OCI-LY3 (cell line): ENCODE data around the gene CD164.

Source experiments
- H2AFZ ChIP-seq: fragments of 200-600, 300-600 bp; shearing (Covaris generic); 2 replicates; pipeline ENCODE4 v1.6.0; 2014; ENCODE audit warnings: antibody characterized with exemption, low read depth, low read length
- H3K27ac ChIP-seq: fragments of 200-600, 300-600 bp; sonication (generic); 2 replicates; pipeline ENCODE4 v1.5.1; 2014; ENCODE audit warnings: mild to moderate bottlenecking, low read length, moderate library complexity, mixed read lengths
- H3K27me3 ChIP-seq: fragments of 200-600, 300-600 bp; sonication (generic); 2 replicates; pipeline ENCODE4 v1.6.1; 2014; ENCODE audit warnings: low read depth, low read length, mixed read lengths
- H3K36me3 ChIP-seq: fragments of 200-600, 300-600 bp; sonication (generic); replicated peaks from 2 replicates; pipeline ENCODE3; 2014; ENCODE audit warnings: low read depth, low read length, mixed read lengths
- H3K4me1 ChIP-seq: fragments of 300-600, 200-600 bp; sonication (generic); 2 replicates; pipeline ENCODE4 v1.6.1; 2014; ENCODE audit warnings: low read length, mixed read lengths
- H3K4me2 ChIP-seq: fragments of 200-600, 300-600 bp; sonication (generic); 2 replicates; pipeline ENCODE4 v1.6.1; 2014; ENCODE audit warnings: low read length, mixed read lengths
- H3K4me3 ChIP-seq: fragments of 300-600, 200-600 bp; sonication (generic); 2 replicates; pipeline ENCODE4 v1.5.1; 2014; ENCODE audit warnings: antibody characterized with exemption, mild to moderate bottlenecking, low read length, moderate library complexity
- H3K79me2 ChIP-seq: fragments of 300-600, 200-600 bp; shearing (Covaris generic); 2 replicates; pipeline ENCODE4 v1.6.1; 2014; ENCODE audit warnings: mild to moderate bottlenecking, low read length, mixed read lengths
- H3K9ac ChIP-seq: fragments of 300-600, 200-600 bp; shearing (Covaris generic); 2 replicates; pipeline ENCODE4 v1.6.0; 2014; ENCODE audit warnings: mild to moderate bottlenecking, low read length, moderate library complexity
- H3K9me3 ChIP-seq: fragments of 200-600, 300-600 bp; shearing (Covaris generic); 2 replicates; pipeline ENCODE4 v1.6.1; 2014; ENCODE audit warnings: low read length, mixed read lengths; ENCODE audit not compliant: insufficient read depth
- H4K20me1 ChIP-seq: fragments of 200-600, 300-600 bp; sonication (generic); 2 replicates; pipeline ENCODE4 v1.6.1; 2016; ENCODE audit warnings: low read length, mixed read lengths; ENCODE audit not compliant: insufficient read depth
- CTCF ChIP-seq: fragments of 200-600, 300-600 bp; sonication (generic); IDR thresholded peaks from 2 replicates; pipeline ENCODE4 v1.5.1; 2014; ENCODE audit warnings: antibody characterized with exemption, low read length, low read depth
- EZH2phosphoT487 ChIP-seq: fragments of 200-600 bp; shearing (Covaris generic); IDR thresholded peaks from 2 replicates; pipeline ENCODE4 v1.6.1; 2018; ENCODE audit warnings: antibody characterized with exemption, mixed run types, low read depth

Gene CD164

GRCh38 chr6:109374326-109374892 lies 7.9 kb downstream of the CD164 start:
- peaks cover 49% of the 10 kb centered on the region for H4K20me1 ChIP-seq
- H3K9me3 ChIP-seq, result no peaks in the 10 kb centered on the region
- no peak overlapping the region for H3K9ac ChIP-seq
- H3K4me2 ChIP-seq, result peak overlapping the region; percentile 84
- peaks cover 40% of the 10 kb centered on the region for H3K4me1 ChIP-seq
- TF ChIP-seq CTCF (no peak), EZH2phosphoT487 (no peak)
- peaks cover 45% of the 10 kb centered on the region for H3K79me2 ChIP-seq
- peak overlapping the region; percentile 16; the same call in 1 of the 2 replicates for H3K4me3 ChIP-seq
- no peak overlapping the region for H2AFZ ChIP-seq
- H3K27ac ChIP-seq, result peak overlapping the region; percentile 55
- no peaks in the 10 kb centered on the region for H3K27me3 ChIP-seq
- peaks cover 65% of the 10 kb centered on the region for H3K36me3 ChIP-seq

GRCh38 chr6:109373762-109374161 lies 8.5 kb downstream of the CD164 start:
- H3K4me3 ChIP-seq, result peak overlapping the region; percentile 46
- H3K36me3 ChIP-seq, result peaks cover 63% of the 10 kb centered on the region
- H3K27me3 ChIP-seq, result no peaks in the 10 kb centered on the region
- H3K4me1 ChIP-seq, result peaks cover 34% of the 10 kb centered on the region
- peaks cover 38% of the 10 kb centered on the region for H3K79me2 ChIP-seq
- H2AFZ ChIP-seq, result no peak overlapping the region
- peaks cover 43% of the 10 kb centered on the region for H4K20me1 ChIP-seq
- TF ChIP-seq EZH2phosphoT487 (no peak), CTCF (no peak)
- no peak overlapping the region for H3K9ac ChIP-seq
- peak overlapping the region; percentile 84 for H3K4me2 ChIP-seq
- H3K9me3 ChIP-seq, result no peaks in the 10 kb centered on the region
- H3K27ac ChIP-seq, result peak overlapping the region; percentile 55

- Histone ChIP-seq H3K9me3 (no peaks in the 10 kb centered on the region), H3K4me3 (peak overlapping the region; percentile 46), H3K36me3 (peaks cover 65% of the 10 kb centered on the region), H3K4me1 (peaks cover 34% of the 10 kb centered on the region), H4K20me1 (peaks cover 40% of the 10 kb centered on the region), H2AFZ (no peak overlapping the region), H3K27ac (peak overlapping the region; percentile 55), H3K79me2 (peaks cover 35% of the 10 kb centered on the region), H3K9ac (no peak overlapping the region), H3K27me3 (no peaks in the 10 kb centered on the region), H3K4me2 (peak overlapping the region; percentile 84)
- no peak for TF ChIP-seq EZH2phosphoT487
- TF ChIP-seq CTCF, result no peak
Measured at GRCh38 chr6:109373331-109373730, 8.9 kb downstream of the CD164 start.

- H3K36me3 ChIP-seq, result peaks cover 61% of the 10 kb centered on the region
Measured at GRCh38 chr6:109372130-109372529, 10.1 kb downstream of the CD164 start.

More at GRCh38 chr6:109372130-109372529, 10.1 kb downstream of the CD164 start:
- no peak overlapping the region for H3K4me3 ChIP-seq
- H3K4me2 ChIP-seq, result peak overlapping the region; percentile 22
- H3K27ac ChIP-seq, result no peak overlapping the region
- TF ChIP-seq CTCF (no peak), EZH2phosphoT487 (no peak)
- no peak overlapping the region for H3K9ac ChIP-seq
- no peaks in the 10 kb centered on the region for H3K9me3 ChIP-seq
- peaks cover 24% of the 10 kb centered on the region for H3K79me2 ChIP-seq
- no peaks in the 10 kb centered on the region for H3K27me3 ChIP-seq
- peaks cover 28% of the 10 kb centered on the region for H4K20me1 ChIP-seq
- H2AFZ ChIP-seq, result no peak overlapping the region
- peaks cover 34% of the 10 kb centered on the region for H3K4me1 ChIP-seq
